Brain microvascular endothelial cell (primary cell): ENCODE data around the gene CDC42EP1.

ENCODE experiments used
- DNase-seq: peaks from one replicate; pipeline ENCODE4 v3.0.0-alpha.2; 2020
- H3K27ac ChIP-seq: fragments of 250-450 bp; sonication (Bioruptor Pico); 2 replicates; pipeline ENCODE4 v1.5.1; 2020; ENCODE audit warnings: mild to moderate bottlenecking, moderate library complexity
- H3K27me3 ChIP-seq: fragments of 250-450 bp; sonication (Bioruptor Pico); replicated peaks from 2 replicates; pipeline ENCODE4 v1.5.1; 2020; ENCODE audit warnings: mild to moderate bottlenecking
- H3K36me3 ChIP-seq: fragments of 250-450 bp; sonication (Bioruptor Pico); replicated peaks from 2 replicates; pipeline ENCODE4 v1.5.1; 2020; ENCODE audit warnings: mild to moderate bottlenecking
- H3K4me3 ChIP-seq: 2 replicates; pipeline ENCODE4 v1.5.1; 2011; ENCODE audit warnings: low read depth, mild to moderate bottlenecking, control low read depth, low read length, moderate library complexity
- CTCF ChIP-seq: IDR thresholded peaks from 2 replicates; pipeline ENCODE4 v1.5.1; 2011; ENCODE audit warnings: low read depth, mild to moderate bottlenecking, moderate library complexity, low read length, control low read depth, inconsistent platforms; ENCODE audit errors: missing control alignments
- in situ Hi-C: cut with HindIII; loops from 2 replicates; pipeline ENCODE4 v1.10.0; 2017; ENCODE audit warnings: low sequenced_read_pairs, low pct_ligation_motif_present

The CDC42EP1 gene

GRCh38 chr22:37618072-37618656 lies 57.9 kb downstream of the CDC42EP1 start:
- Histone ChIP-seq H3K4me3 (no peak overlapping the region), H3K27ac (no peak overlapping the region), H3K36me3 (peaks cover 45% of the 10 kb centered on the region), H3K27me3 (no peaks in the 10 kb centered on the region)
- in situ Hi-C loops, result no loop called here
- TF ChIP-seq CTCF, result no peak
- DNase-seq, result no peak

- Histone ChIP-seq H3K36me3 (peaks cover 45% of the 10 kb centered on the region), H3K27ac (no peak overlapping the region), H3K27me3 (no peaks in the 10 kb centered on the region), H3K4me3 (no peak overlapping the region)
- in situ Hi-C loops, result no loop called here
- no peak for TF ChIP-seq CTCF
- no peak for DNase-seq
Measured at GRCh38 chr22:37618674-37619073, 58.4 kb downstream of the CDC42EP1 start.
